Colonic mucosa (tissue), 4 donors: ENCODE data around the gene SSTR5. TPM values are rescaled to one million over a fixed set of nuclear protein-coding genes. Genes with fewer than 3 reads are reported as not detected.

Experiments
- DNase-seq: peaks from one replicate; pipeline ENCODE4 v3.0.0-alpha.2; 2020
- H3K27ac ChIP-seq: fragments of 200-600 bp; one replicate; pipeline ENCODE4 v1.8.0; 2021
- H3K27me3 ChIP-seq: fragments of 200-600 bp; one replicate; pipeline ENCODE4 v1.8.0; 2021
- H3K36me3 ChIP-seq: fragments of 200-600 bp; one replicate; pipeline ENCODE4 v1.8.0; 2021
- H3K4me1 ChIP-seq: fragments of 200-600 bp; one replicate; pipeline ENCODE4 v1.8.0; 2021; ENCODE audit warnings: mild to moderate bottlenecking
- H3K4me3 ChIP-seq: fragments of 200-600 bp; one replicate; pipeline ENCODE4 v1.8.0; 2021
- H3K9ac ChIP-seq, 2 donors: one replicate each; pipeline ENCODE4 v1.7.0; 2013; ENCODE audit warnings: control low read depth in 2 of 2, low read depth in 2 of 2, low read length in 2 of 2
- H3K9me3 ChIP-seq: fragments of 200-600 bp; one replicate; pipeline ENCODE4 v1.8.0; 2021
- CTCF ChIP-seq: fragments of 200-600 bp; IDR thresholded peaks from one replicate; pipeline ENCODE4 v1.8.0; 2022; ENCODE audit warnings: antibody characterized with exemption, mild to moderate bottlenecking
- intact Hi-C: fragments of 100-400 bp; cut with DNase I; formaldehyde crosslinking; loops from one replicate; pipeline ENCODE4 v1.14.1; 2022
- total RNA-seq, 2 donors: library from RNA; stranded (reverse); fragmentation: NEBNext Ultra II Directional in 1 of 2; extraction: Animal tissue kit (Norgen Biotek cat#: 25700) in 1 of 2; gene quantifications; one replicate each; pipeline ENCODE4 v1.2.1, GENCODE V29; 2021
- donor health status: healthy.
- donor health status: DM: no; HTN: no; CAD: no.
- donor health status: DM: no; HTN: no; CAD: no.

The SSTR5 gene
- total RNA-seq, 2 donors from 2014 or later: 0.24 to 0.37 TPM

GRCh38 chr16:1097800-1098199 is 25.3 kb downstream of the SSTR5 start:
- Histone ChIP-seq H3K4me1 (peaks cover 4% of the 10 kb centered on the region), H3K27ac (no peak overlapping the region), H3K27me3 (peaks cover 18% of the 10 kb centered on the region), H3K4me3 (no peak overlapping the region), H3K9me3 (no peaks in the 10 kb centered on the region), H3K9ac (no peak overlapping the region), H3K36me3 (no peaks in the 10 kb centered on the region)
- no peak for DNase-seq
- intact Hi-C loops: no loop called here
- TF ChIP-seq CTCF: no peak

GRCh38 chr16:1098266-1098991 is 25.9 kb downstream of the SSTR5 start:
- TF ChIP-seq CTCF: no peak
- H3K9me3 ChIP-seq: no peaks in the 10 kb centered on the region
- no peaks in the 10 kb centered on the region for H3K36me3 ChIP-seq
- peaks cover 23% of the 10 kb centered on the region for H3K27me3 ChIP-seq
- intact Hi-C loops: no loop called here
- no peak overlapping the region for H3K9ac ChIP-seq
- peaks cover 4% of the 10 kb centered on the region for H3K4me1 ChIP-seq
- H3K4me3 ChIP-seq: no peak overlapping the region
- DNase-seq: no peak
- H3K27ac ChIP-seq: no peak overlapping the region

GRCh38 chr16:1099189-1100083 is 26.9 kb downstream of the SSTR5 start:
- Histone ChIP-seq H3K9me3 (no peaks in the 10 kb centered on the region), H3K4me1 (peaks cover 4% of the 10 kb centered on the region), H3K4me3 (no peak overlapping the region), H3K9ac (no peak overlapping the region), H3K27me3 (peaks cover 30% of the 10 kb centered on the region), H3K27ac (no peak overlapping the region), H3K36me3 (no peaks in the 10 kb centered on the region)
- TF ChIP-seq CTCF: no peak
- intact Hi-C loops: loop anchor here (2.0 kb wide), 1 partner anchor 43 kb away; no protein-coding TSS in a partner anchor
- DNase-seq: no peak

GRCh38 chr16:1100084-1100800 is 27.7 kb downstream of the SSTR5 start:
- TF ChIP-seq CTCF: no peak
- peak; percentile 66 for DNase-seq
- Histone ChIP-seq H3K36me3 (no peaks in the 10 kb centered on the region), H3K9ac (no peak overlapping the region), H3K27me3 (peaks cover 30% of the 10 kb centered on the region), H3K27ac (no peak overlapping the region), H3K9me3 (no peaks in the 10 kb centered on the region), H3K4me3 (no peak overlapping the region), H3K4me1 (peaks cover 4% of the 10 kb centered on the region)
- intact Hi-C loops: loop anchor here (2.0 kb wide), 1 partner anchor 43 kb away; no protein-coding TSS in a partner anchor

- H3K9ac ChIP-seq: no peak overlapping the region
- no peak for DNase-seq
- H3K36me3 ChIP-seq: no peaks in the 10 kb centered on the region
- intact Hi-C loops: loop anchor here (2.0 kb wide), 1 partner anchor 44 kb away; no protein-coding TSS in a partner anchor
- TF ChIP-seq CTCF: no peak
- no peak overlapping the region for H3K27ac ChIP-seq
- no peak overlapping the region for H3K4me3 ChIP-seq
- H3K27me3 ChIP-seq: peaks cover 29% of the 10 kb centered on the region
- no peaks in the 10 kb centered on the region for H3K9me3 ChIP-seq
- peaks cover 4% of the 10 kb centered on the region for H3K4me1 ChIP-seq
Measured at GRCh38 chr16:1101133-1101532, 28.6 kb downstream of the SSTR5 start.
